ENCODE measurements around the gene CBX8.

Gene CBX8

DNA sequence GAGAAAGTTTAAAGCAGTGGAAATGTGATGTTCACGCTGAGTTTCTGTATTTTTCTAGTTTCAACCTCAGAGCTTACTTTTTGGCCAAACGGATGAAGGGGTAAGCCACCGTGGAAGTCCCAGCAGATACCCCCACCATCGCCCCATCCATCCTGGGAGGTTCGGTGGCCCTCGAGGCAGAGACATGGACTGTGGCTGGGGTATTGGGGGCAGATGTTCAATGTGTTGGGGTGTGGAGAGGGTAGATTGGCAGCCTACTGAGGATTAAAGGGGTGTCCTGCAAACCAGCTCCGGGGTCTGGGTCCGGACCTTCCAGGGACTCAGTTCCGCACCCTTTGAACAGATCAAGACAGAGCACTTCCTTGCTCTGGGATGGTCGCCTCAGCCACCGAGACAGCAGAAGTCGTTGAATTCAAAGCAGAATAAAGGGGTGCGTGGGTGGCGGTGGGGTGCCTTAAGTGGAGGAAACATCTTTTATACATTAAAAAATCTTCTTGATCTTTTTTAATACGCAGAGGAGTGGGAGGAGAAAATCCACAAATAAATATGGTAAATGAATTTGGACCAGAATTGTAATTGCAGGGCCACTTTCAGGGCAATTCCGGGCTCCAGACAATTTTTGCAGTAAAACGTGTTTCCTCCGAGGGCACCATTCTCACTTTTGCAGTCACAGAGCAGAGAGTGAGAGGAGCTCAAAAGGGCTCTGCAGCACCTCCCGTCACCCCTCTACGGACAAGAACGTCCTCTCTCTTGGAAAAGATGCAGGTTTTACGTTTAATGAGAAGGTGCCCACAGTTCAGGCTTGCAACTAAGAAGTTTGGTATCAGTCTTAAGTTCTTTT is 8.2 kb upstream of the CBX8 start:
- DNase-seq (ENCODE audit: low read depth) = no peak

DNA sequence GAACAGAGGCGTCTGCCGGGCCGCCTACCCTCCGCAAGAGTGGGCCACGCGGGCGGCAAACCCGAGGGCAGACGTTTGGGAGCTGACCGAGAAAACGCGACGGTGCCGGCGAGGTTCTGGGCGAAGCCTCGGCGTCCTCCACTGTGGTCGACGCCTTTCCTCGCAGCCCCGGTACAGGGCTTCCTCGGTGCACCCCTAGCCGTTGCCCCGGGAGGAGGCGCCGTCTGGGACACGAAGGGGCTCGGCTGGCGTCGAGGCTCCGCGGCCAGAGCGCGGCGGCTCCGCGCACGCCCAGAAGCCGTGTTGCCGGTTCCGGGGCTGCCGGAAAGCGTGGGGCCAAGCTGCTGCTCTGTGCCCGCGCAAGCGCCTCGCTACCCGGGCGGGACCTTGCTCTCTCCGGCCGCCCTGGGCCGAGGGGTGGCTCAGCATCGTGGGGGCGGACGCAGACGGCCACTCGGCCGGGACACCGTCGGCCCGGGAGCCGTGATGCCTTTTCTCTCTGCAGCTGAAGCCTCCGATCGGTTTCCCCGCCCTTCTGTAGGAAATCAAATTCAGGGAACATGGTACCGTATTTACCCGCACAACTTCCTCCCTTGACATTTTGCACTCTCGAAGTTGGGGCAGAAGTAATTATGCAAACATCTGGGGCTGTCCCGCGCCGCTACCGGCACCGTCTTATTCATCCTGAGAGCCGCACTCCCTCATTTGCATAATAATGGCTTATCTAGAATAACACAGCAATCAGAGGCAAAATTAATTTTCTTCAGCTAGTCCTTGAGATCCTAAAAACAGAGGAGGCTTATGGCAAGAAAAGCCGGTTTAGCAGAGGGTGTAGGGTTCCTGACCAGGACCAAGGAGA is 7.3 kb upstream of the CBX8 start:
- DNase-seq (ENCODE audit: low read depth) = no peak

DNA sequence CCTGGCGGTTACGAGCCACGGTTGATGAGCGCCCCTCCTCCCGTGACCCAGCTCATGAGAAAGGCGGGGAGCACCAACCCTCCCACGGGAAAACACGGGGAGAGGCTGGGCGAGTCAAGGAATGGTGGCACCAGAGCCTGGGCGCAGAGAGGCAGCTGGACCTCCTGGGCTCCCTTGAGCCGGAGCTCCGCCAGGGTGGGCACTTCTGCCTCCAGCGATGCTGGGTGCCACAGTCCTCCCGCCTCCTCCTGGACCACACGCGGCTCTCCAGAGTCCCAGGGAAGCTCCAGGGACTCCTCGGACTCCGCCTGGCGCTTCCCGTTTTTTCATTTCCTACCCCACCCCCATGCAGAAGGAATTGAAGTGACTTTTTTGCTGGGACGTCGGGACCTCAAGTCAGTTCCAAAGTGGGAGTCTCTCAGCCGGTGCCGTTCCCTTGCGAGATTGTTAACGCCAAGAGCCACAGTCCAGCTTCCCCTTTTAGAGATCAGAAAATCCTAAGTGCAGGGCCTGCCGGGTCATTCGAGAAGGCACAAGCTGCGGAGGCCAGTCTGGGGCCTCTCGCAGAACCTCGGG is 6.6 kb upstream of the CBX8 start:
- no peak for DNase-seq (ENCODE audit: low read depth)

DNA sequence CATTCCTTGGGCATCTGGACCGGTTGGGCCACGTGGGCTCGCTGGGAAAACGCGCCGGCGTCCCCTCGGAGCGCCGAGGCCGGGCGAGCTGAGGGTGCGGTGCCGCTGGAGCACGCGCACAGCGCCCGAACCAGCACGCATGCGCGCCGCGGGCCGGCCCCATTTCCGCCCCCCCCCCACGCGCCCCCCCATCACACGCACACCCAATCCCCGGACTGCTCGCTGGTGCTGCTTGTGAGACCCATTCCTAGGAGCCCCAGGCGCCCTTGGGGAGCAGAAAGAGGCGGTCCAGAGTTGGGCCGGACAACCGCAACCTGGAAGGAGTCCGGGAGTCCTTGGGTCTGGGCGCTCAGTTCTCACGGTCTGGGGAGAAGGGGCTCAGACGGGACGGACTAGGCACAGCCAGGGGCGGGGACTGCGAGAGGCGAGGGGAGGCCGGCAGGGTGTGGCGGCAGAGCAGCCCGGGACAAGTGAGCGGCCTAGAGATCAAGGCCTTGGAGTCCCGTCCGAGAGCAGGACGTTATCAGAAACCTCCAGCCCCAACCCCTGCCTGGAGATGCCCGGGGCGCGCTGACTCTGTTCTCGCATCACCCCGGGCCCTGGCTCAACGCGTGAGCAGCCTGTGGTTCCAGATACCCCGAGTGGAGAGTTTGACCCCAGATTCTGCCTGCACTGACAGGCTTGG is 6.0 kb upstream of the CBX8 start:
- no peak for DNase-seq (ENCODE audit: low read depth)

DNA sequence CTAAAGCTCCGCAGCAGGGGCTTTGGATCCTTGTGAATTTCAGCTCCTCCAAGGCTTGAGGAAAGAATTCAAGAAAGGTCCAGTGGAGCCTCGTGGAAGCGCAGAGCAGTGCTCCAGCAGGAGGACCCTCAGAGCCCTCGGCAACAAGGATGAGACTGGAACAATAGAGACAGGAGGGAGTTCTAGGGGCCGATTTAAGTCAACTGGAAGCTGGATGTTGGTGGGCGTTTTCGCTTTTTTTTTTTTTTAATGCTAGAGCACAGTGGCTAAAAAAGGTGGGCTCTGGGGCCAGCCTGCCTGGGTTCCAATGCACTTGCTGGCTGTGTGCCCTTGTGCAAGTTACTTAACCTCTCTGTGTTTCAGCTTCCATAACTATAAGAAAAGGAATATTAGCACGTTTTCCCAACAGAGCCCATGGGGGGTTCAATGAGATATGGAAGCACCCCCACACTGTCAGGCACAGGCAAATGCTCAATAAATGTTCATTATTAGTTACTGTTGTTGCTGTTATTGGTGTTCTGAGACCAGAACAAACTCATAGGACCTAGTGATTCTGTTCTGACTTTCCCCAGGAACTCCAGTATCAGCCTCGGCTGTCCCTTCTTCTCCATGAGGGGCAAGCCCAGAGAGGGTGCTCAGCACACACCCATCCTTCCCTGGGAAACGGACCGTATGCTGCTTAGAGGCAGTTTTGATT is 5.3 kb upstream of the CBX8 start:
- no peak for DNase-seq (ENCODE audit: low read depth)

DNA sequence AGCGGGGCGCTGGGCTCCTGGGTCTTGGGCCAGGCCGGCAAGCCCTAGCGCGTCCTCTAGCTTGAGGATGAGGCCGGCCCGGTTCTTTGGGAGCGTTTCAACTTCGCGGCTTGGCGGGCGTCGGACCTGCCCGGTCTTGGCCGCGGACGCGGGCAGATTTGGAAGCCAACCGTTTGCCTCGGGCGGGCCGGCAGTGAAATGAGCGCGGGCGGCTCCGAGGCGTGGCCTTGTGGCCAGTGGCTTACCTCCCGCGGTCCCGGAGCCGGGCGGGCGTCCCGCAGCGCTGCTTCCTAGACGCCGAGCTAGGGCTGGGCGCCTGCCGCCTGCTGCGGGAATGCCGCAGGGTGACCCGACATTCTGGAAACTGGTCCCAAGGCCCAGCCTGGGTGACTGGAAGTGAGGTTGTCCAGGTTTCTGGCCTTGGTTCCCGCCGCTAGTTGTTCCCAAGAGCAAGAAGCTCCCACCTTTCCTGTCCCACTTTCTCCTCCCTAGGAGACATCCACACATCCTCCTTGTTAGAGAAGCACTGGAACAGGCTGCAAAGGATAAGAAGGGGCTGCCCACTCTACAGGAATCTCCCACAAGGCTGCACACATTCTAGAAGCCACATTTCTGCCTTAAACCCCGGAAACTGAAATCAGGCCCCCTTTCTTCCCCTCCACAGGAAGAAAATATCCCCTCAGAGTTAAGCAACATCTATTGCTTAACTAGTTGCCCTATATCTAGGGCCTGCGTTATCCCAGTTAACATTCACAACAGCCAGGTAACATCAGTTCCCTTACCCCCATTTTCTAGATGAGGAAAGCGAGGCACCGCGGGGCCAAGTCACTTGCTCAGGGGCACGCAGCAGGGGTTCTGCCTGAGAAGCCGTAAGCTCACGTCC is 4.5 kb upstream of the CBX8 start:
- no peak for DNase-seq (ENCODE audit: low read depth)

DNA sequence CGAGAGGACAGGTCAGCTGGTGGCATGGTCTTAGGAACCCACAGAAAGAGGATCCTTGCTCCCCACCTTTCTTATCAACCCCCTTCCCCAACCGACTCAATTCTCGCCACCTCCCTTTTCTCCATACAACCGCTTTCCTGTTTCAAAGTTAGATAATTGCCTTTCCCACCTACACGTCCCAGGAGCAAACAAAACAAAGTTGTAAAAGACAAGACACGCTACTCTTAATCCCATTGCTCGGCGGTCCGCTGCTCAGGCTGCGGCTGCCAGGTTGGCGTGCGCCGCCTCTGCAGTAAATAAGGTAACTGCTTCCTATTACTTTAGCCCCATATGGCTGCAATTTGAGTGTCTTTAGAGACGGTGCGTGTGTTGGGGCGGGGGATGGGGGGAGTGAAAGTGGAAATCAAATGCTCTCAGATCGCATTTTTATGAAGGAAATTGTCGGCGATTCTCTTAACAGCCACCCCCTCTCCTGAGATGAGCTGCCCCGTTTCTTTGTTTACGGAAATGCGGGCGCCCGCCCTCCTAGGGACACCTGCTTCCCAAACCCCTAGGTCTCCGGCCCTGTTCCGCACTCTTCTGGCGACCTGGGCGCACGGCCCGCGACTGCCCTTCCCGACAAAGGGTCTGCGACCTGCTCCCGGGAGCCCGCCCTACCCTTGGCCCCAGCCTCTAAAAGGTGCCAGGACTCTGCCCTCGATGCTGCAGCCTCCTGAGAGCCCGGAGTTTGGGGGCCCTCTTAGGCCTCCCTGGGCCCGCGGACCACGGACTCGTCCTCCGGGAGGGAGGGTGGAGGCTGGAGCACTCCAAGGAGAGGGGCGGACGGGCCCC is 3.7 kb upstream of the CBX8 start:
- no peak for DNase-seq (ENCODE audit: low read depth)

DNA sequence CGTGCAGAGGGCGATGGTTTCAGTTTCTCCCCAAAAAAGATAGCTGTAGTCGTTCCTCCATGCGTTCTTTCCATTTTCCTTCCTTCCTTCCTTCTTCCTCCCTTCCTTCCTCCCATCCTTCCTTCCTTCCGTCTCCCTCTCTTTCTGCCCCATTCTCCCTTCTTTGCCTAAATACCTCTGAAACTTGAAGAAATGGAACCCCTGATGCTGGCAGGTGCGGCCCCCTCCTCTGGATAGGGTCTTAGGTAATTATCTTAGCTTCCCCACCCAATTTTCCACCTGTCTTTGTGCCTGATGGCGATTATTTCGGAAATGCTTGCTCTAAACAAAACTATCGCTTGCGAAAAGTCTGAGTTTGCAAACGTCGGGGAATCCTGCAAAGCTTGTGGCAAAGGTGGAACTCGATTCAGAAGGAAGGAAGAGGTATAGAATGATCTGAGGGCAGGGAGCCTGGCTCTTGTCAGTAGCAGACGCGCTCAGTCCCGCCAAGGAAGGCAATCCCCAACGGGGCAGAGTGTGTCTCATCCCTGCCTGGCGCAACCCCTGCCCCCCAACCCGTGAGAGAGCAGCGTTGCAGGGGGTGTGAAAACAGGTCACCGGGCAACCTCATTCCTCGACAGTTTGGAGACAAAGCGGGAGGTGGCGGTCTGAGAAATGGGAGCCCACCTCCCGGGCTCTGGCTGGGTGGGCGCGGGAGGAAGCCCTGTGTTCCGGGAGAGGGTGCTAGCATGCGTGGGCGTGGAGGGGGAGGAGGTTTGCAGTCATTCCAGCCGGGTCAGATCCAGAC is 2.9 kb upstream of the CBX8 start:
- DNase-seq (ENCODE audit: low read depth) = no peak

DNA sequence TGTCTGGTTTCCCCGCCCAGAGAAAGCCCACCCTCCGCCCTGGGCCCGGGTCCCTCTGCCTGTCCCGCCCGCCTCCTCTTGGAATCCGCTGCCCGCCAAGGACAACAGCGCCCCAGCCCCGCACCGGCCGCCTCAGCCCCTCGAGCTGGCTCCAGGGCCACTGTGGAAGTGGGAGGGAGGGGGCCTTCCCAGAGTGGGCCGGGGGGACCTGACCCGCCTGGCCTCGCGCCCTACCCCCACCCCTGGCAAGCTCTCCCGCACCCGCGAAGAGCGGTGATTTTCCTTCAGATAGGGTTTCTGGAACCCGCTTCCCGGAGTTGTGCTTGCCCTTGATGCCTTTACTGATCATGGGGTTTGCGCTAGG is 2.3 kb upstream of the CBX8 start:
- no peak for DNase-seq (ENCODE audit: low read depth)

DNA sequence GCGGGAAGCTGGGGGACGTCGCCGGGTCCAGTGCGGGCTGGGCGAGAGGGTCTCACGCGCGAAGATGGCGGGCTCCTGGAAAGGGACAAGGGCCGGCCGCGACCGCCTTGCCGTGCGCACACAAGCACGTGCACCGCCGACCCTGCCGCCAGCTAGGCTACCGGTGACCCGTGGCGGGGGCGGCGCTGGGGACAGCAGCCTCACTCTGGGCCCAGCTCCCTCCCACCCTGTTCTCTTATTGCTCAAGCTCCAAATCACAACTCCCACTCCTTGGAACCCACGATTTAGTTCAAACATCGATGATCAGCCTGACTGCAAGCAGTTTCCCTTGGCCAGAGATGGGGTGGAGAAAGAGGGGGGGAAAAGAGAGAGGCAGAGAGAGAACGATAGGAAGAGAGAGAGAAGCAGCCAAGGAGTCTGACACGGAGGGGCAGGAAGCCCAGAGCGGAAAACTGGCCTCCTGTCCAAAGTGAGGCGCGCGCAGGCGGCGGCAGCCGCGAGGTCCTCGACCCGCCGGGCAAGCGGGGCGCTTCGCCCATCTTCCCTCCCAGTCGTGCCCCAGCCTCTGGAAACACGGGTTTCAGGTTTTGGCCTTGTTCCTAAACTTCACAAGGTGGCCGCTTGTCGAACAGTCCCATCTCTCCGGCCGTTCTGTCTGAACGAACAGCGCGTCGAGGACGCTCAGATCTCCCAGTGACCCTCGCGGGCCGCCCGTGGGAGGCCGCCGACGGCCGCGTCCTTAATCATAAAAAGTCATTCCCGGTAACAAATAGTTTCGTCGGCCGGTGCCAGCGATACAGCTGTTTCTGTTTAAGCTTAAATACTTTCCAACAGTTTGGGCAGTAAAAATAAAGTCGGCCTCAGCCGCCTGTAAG is 1.7 kb upstream of the CBX8 start:
- DNase-seq (ENCODE audit: low read depth) = no peak

DNA sequence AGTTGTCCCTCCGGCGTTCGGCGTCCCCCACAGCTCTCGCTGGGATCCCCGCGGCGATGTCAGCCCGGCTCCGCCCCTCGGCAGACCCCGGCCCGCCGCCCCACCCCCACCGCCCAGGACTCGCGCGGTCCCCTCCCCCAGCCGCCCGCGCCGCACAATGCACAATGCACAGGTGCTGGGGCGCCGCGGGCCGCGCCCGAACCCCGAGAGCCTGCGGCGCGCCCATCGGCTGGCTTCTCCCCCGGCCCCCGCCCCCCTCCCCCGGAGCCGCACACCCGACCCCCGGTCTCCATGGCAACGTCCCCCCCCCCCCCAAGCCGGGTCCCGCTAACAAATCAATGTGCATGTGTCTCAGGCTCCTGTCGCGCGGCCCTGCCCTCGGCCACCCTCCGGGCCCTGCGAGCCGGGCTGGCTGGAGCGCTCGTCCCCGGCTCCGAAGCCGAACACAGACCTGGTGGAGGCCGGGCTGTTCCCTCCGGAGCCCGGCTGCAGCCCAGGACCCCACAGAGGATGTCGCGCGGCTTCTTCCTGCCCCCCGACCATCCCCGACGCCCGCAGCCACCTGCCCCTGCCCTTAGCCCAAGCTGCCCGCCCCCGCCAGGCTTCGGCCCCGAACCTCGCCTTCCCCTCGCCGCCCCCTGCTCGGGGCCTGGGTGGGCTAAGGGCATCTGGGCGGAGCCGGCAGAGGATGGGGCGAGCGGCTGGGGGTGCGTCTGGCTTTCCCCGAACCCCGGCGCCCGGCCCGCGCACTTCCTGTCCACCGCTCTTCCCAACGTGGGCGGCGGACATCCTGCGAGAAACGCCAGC is 818 bp upstream of the CBX8 start:
- DNase-seq (ENCODE audit: low read depth) = no peak

DNA sequence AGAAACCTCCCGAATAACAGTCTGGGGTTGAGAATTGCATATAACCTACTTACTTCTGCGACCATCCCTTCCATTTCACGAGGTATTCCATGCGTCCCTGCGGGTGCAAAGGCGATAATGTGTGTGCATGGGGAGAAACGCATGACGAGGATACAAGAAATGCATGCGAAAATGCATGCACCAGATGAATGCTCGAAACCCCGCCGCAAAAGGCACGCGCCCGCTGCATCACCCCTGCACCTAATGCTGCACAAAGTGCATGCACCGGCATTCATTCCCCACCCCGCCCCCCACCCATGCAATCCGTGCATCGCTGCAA is 474 bp downstream of the CBX8 start:
- no peak for DNase-seq (ENCODE audit: low read depth)

DNA sequence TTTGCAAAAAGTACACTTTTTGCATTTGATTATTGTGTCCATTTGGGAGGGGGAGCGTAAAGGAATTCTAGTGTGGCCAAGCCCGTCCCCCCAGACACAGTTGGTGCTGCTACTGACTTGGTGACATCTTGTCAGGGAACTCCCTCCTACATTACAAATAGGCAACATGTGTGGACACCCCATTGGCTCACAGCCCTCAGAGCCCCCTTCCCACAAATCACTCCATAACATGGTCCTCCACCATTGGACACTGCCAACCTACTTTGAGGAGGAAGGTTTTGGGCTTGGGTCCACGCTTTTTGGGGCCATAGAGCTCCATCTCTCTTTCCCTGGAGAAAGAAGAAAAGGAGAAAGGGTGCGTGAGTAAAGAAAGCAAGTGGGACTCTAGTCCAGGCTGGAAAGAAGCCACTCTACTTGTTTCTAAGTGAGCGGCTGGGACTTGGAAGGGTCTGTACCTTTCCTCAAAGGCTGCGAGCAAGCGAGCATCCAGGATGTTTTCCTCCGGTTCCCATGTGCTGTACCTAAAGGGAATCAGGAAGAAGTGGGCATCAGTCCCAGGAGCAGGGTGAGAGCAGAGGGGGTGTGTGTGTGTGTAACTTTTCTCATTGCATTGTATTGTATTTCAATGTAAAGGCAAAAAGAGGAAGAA is 958 bp downstream of the CBX8 start:
- no peak for DNase-seq (ENCODE audit: low read depth)

DNA sequence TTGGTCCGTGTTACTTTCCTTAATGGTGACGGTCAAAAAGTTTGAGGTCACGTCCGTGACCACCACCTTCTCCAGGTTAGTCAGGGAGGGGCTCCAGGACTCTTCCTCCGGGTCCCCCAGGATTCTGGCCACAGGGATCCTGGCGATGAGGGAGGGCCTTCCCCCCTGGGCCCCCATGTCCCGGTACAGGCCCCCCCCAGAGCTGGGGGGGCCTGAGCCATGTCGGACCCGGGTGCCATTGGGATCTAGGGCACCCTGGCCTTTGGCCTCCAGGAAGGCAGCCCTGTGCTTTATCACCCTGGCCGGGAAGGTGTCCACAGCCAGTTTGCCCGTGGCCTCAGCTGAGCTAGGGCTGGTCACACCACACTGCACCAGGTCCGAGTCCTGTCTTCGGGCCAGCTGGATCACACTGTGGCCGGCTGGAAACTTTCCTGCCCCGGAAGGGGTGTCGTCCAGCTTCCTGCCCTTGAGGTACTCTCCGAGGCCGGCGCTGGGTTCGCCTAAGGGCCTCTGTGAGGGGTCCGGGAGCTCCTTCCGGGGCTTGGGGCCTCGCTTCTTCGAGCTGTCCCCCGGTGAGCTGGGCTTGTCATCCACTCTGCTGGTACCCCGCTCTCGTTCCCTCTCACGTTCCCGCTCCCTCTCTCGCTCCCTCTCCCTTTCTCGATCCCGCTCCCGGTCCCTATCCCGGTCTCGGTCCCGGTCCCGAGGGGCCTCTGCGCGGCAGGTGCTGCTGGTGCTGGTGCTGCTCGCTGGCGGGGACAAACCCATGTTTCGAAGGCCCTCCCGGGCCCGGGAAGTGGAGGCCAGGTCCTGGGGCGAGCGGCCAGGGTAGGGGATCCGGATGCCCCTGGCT is 2.0 kb downstream of the CBX8 start:
- no peak for DNase-seq (ENCODE audit: low read depth)

DNA sequence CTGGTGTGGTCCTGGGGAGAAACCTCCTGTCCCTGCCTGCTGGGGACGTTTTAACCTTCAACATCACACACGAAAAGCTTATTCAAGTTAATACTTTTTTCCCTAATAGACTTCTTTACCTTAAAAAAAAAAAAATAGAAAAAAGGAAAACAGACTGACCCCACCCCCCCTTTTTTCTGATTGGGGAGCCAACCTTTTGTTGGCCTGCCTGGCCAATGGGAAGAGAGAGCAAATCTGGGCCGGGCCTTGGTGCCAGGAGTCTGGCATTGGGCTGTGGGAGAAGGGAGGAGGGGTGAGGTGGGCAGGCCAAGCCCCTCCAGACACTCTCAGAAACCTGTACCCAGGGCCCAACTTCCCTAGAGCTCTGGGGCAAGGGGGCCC is 3.0 kb downstream of the CBX8 start:
- no peak for DNase-seq (ENCODE audit: low read depth)

Measured in non-pigmented ciliary epithelial cell (primary cell).